HUDEP-2 (cell line): ENCODE measurements around the gene SLC2A1.
"Not testable (repeated sequence)": the region's sequence is repeated elsewhere in the genome, so short reads cannot be mapped to it uniquely, and the experiment has no call there.

ENCODE experiments used
- DNase-seq, 76 experiments: peaks; one replicate each; lab custom pipeline; 2025; ENCODE audit not compliant: unreplicated experiment in 76 of 76; lab: John Stamatoyannopoulos, UW

SLC2A1 gene

GRCh38 chr1:42931911-42932422 lies 26.7 kb downstream of the SLC2A1 start:
- DNase-seq: peak in 71 of 76 experiments; percentile 37 to 87 (median 76)

- peak in 43 of 76 experiments; percentile 8 to 70 (median 34) for DNase-seq
Measured at GRCh38 chr1:42931108-42931539, 27.5 kb downstream of the SLC2A1 start.

- DNase-seq: no peak
Measured at GRCh38 chr1:42930178-42931107, 28.2 kb downstream of the SLC2A1 start.

- no peak for DNase-seq
Measured at GRCh38 chr1:42929434-42930177, 29.1 kb downstream of the SLC2A1 start.

- no peak for DNase-seq
Measured at GRCh38 chr1:42928859-42929258, 29.8 kb downstream of the SLC2A1 start.

GRCh38 chr1:42927920-42928505 lies 30.7 kb downstream of the SLC2A1 start:
- DNase-seq: no peak

- DNase-seq: no peak
Measured at GRCh38 chr1:42927274-42927841, 31.3 kb downstream of the SLC2A1 start.

GRCh38 chr1:42926879-42927242 lies 31.8 kb downstream of the SLC2A1 start:
- no peak for DNase-seq

GRCh38 chr1:42926235-42926878 lies 32.3 kb downstream of the SLC2A1 start:
- DNase-seq: no peak

- peak in 74 of 76 experiments; percentile 39 to 96 (median 88) for DNase-seq
Measured at GRCh38 chr1:42924851-42925760, 33.6 kb downstream of the SLC2A1 start.

GRCh38 chr1:42924082-42924850 lies 34.4 kb downstream of the SLC2A1 start:
- DNase-seq: peak in 75 of 76 experiments; percentile 36 to 96 (median 92)

- no peak for DNase-seq
Measured at GRCh38 chr1:42923367-42924081, 35.1 kb downstream of the SLC2A1 start.

- peak in 69 of 76 experiments; percentile 21 to 85 (median 55) for DNase-seq
Measured at GRCh38 chr1:42922687-42923366, 35.8 kb downstream of the SLC2A1 start.

- DNase-seq: peak in 7 of 76 experiments; percentile 10 to 40 (median 23)
Measured at GRCh38 chr1:42921769-42922168, 36.9 kb downstream of the SLC2A1 start.

- DNase-seq: not testable (repeated sequence)
Measured at GRCh38 chr1:42919651-42920050, 39.0 kb downstream of the SLC2A1 start.

GRCh38 chr1:42917241-42917495 lies 41.5 kb downstream of the SLC2A1 start:
- no peak for DNase-seq

GRCh38 chr1:42915456-42915855 lies 43.2 kb downstream of the SLC2A1 start:
- no peak for DNase-seq
